DOHH2 (cell line): ENCODE measurements around the gene DNAI4.

Experiments
- H3F3A ChIP-seq: fragments of 200-600 bp; sonication (generic), shearing (Covaris generic); 2 replicates; pipeline ENCODE4 v1.6.0; 2016; ENCODE audit warnings: antibody characterized with exemption, mild to moderate bottlenecking; ENCODE audit not compliant: control insufficient read depth, insufficient read depth
- H3K27ac ChIP-seq: fragments of 200-600 bp; sonication (generic); 2 replicates; pipeline ENCODE4 v1.5.1; 2014; ENCODE audit warnings: low read depth, mild to moderate bottlenecking, low read length, moderate library complexity
- H3K27me3 ChIP-seq: fragments of 200-600 bp; sonication (generic); 2 replicates; pipeline ENCODE4 v1.6.1; 2014; ENCODE audit warnings: mild to moderate bottlenecking, low read length, mixed read lengths; ENCODE audit not compliant: control insufficient read depth
- H3K36me3 ChIP-seq: fragments of 200-600 bp; sonication (generic); 2 replicates; pipeline ENCODE4 v1.6.1; 2014; ENCODE audit warnings: mild to moderate bottlenecking, low read length, moderate library complexity, mixed read lengths; ENCODE audit not compliant: control insufficient read depth
- H3K4me1 ChIP-seq: fragments of 200-600 bp; sonication (generic); 2 replicates; pipeline ENCODE4 v1.6.1; 2014; ENCODE audit warnings: mild to moderate bottlenecking, low read length, mixed read lengths; ENCODE audit not compliant: control insufficient read depth
- H3K4me2 ChIP-seq: fragments of 200-600 bp; sonication (generic); 2 replicates; pipeline ENCODE4 v1.6.0; 2014; ENCODE audit warnings: mild to moderate bottlenecking, low read length, moderate library complexity
- H3K4me3 ChIP-seq: fragments of 200-600 bp; sonication (generic); 2 replicates; pipeline ENCODE4 v1.5.1; 2014; ENCODE audit warnings: mild to moderate bottlenecking, low read length, mixed read lengths
- H3K79me2 ChIP-seq: fragments of 200-600 bp; sonication (generic); 2 replicates; pipeline ENCODE4 v1.6.1; 2014; ENCODE audit warnings: mild to moderate bottlenecking, low read length, mixed read lengths; ENCODE audit not compliant: control insufficient read depth
- H3K9me2 ChIP-seq: fragments of 200-600 bp; sonication (generic); replicated peaks from 2 replicates; pipeline ENCODE4 v1.6.1; 2014; ENCODE audit warnings: mild to moderate bottlenecking, low read length, mixed read lengths; ENCODE audit not compliant: control insufficient read depth
- H3K9me3 ChIP-seq: fragments of 200-600 bp; sonication (generic); 2 replicates; pipeline ENCODE4 v1.6.1; 2014; ENCODE audit warnings: antibody characterized with exemption, low read length, mixed read lengths; ENCODE audit not compliant: control insufficient read depth, insufficient read depth
- H4K20me1 ChIP-seq: fragments of 200-600 bp; sonication (generic); 2 replicates; pipeline ENCODE4 v1.6.0; 2014; ENCODE audit warnings: low read depth, mild to moderate bottlenecking, antibody characterized with exemption, low read length, moderate library complexity; ENCODE audit not compliant: control insufficient read depth, insufficient read depth
- CTCF ChIP-seq: fragments of 200-600 bp; sonication (generic); IDR thresholded peaks from one replicate; pipeline ENCODE4 v1.5.1; 2014; ENCODE audit warnings: antibody characterized with exemption, mild to moderate bottlenecking, low read depth, low read length; ENCODE audit not compliant: poor library complexity, severe bottlenecking
- EZH2phosphoT487 ChIP-seq: fragments of 200-600 bp; sonication (generic); IDR thresholded peaks from 2 replicates; pipeline ENCODE4 v1.6.1; 2017; ENCODE audit warnings: borderline replicate concordance, mild to moderate bottlenecking, antibody characterized with exemption, low read length, moderate library complexity, mixed read lengths

The DNAI4 gene

GRCh38 chr1:66778969-66779368 lies 145.7 kb downstream of the DNAI4 start:
- TF ChIP-seq CTCF (no peak), EZH2phosphoT487 (no peak)
- Histone ChIP-seq H3F3A (no peaks in the 10 kb centered on the region), H3K4me1 (no peaks in the 10 kb centered on the region), H3K79me2 (no peaks in the 10 kb centered on the region), H3K27me3 (0 out of 2 replicates have a peak, but pooled peaks cover 4% of the 10 kb centered on the region), H3K9me2 (no peaks in the 10 kb centered on the region), H3K4me2 (no peak overlapping the region), H3K36me3 (no peaks in the 10 kb centered on the region), H3K4me3 (no peak overlapping the region), H4K20me1 (no peaks in the 10 kb centered on the region), H3K9me3 (no peaks in the 10 kb centered on the region), H3K27ac (no peak overlapping the region)

- Histone ChIP-seq H3K4me2 (no peak overlapping the region), H3K4me3 (no peak overlapping the region), H3K27me3 (0 out of 2 replicates have a peak, but pooled peaks cover 4% of the 10 kb centered on the region), H3K27ac (no peak overlapping the region), H4K20me1 (no peaks in the 10 kb centered on the region), H3K4me1 (no peaks in the 10 kb centered on the region), H3K9me2 (no peaks in the 10 kb centered on the region), H3K9me3 (no peaks in the 10 kb centered on the region), H3K36me3 (no peaks in the 10 kb centered on the region), H3K79me2 (no peaks in the 10 kb centered on the region), H3F3A (no peaks in the 10 kb centered on the region)
- no peak for TF ChIP-seq CTCF
- no peak for TF ChIP-seq EZH2phosphoT487
Measured at GRCh38 chr1:66778266-66778665, 146.4 kb downstream of the DNAI4 start.

- no peaks in the 10 kb centered on the region for H3F3A ChIP-seq
- H3K9me3 ChIP-seq = no peaks in the 10 kb centered on the region
- H3K4me3 ChIP-seq = no peak overlapping the region
Measured at GRCh38 chr1:66777831-66778230, 146.8 kb downstream of the DNAI4 start.

More at GRCh38 chr1:66777831-66778230, 146.8 kb downstream of the DNAI4 start:
- TF ChIP-seq CTCF (no peak), EZH2phosphoT487 (no peak)
- H3K9me2 ChIP-seq = no peaks in the 10 kb centered on the region
- H3K36me3 ChIP-seq = no peaks in the 10 kb centered on the region
- H3K27me3 ChIP-seq = 0 out of 2 replicates have a peak, but pooled peaks cover 4% of the 10 kb centered on the region
- H3K27ac ChIP-seq = no peak overlapping the region
- H3K4me1 ChIP-seq = no peaks in the 10 kb centered on the region
- no peaks in the 10 kb centered on the region for H4K20me1 ChIP-seq
- H3K4me2 ChIP-seq = no peak overlapping the region
- no peaks in the 10 kb centered on the region for H3K79me2 ChIP-seq
